Neural cell (in vitro differentiated cells): ENCODE data around the gene ZNRF2. TPM values are rescaled to one million over a fixed set of nuclear protein-coding genes. Genes with fewer than 3 reads are reported as not detected.

ENCODE experiments used
- polyA plus RNA-seq: library from polyadenylated mRNA; depleted of rRNA; stranded (reverse); fragments of >200 nt; gene quantifications from 2 replicates; pipeline ENCODE4 v1.2.3, GENCODE V29; 2014
- small RNA-seq, 3 experiments: library from RNA; depleted of rRNA; stranded (forward); fragments of <200 nt; gene quantifications; one replicate each; pipeline ENCODE3, GENCODE V24; 2012

ZNRF2 gene
- polyA plus RNA-seq, 1 donor from 2014 or later: 12.2 TPM

Small RNAs within 50 kb of the gene (small RNA-seq; reads per million reads assigned to genes)
- gene MIR550A1: 0 reads per million in 3 experiments

Other genes with a start within 250 kb of the ZNRF2 start
- gene MTURN, start 149.6 kb upstream of the ZNRF2 start, polyA plus RNA-seq: 70.3 and 75.5 TPM in 2 replicates
- gene NOD1, start 194.2 kb downstream of the ZNRF2 start, polyA plus RNA-seq: 0.43 and 1.9 TPM in 2 replicates
- gene GGCT, start 220.2 kb downstream of the ZNRF2 start, polyA plus RNA-seq: 39.8 and 40.5 TPM in 2 replicates